A673 (cell line): ENCODE results near the gene ARFIP1.

Experiments used
- CTCF ChIP-seq: fragments of 300-800, 200-600 bp; sonication (generic); conservative IDR thresholded peaks from 2 replicates; pipeline ENCODE4 v1.5.1; 2017; ENCODE audit warnings: low read depth, mild to moderate bottlenecking, antibody characterized with exemption, low read length, moderate library complexity, mixed read lengths
- EZH2 ChIP-seq: fragments of 200-600 bp; sonication (generic); IDR thresholded peaks from 2 replicates; pipeline ENCODE4 v1.6.1; 2017; ENCODE audit warnings: borderline replicate concordance, low read depth, mild to moderate bottlenecking, mixed read lengths, antibody characterized with exemption, low read length; ENCODE audit not compliant: poor library complexity, severe bottlenecking

- TF ChIP-seq CTCF (no peak), EZH2 (no peak)
Observed at GRCh38 chr4:152956147-152956546, 176.4 kb downstream of the ARFIP1 start.
